GM23248 (cell line): Measurements from ENCODE around the gene CHST3.

Experiments used
- EZH2 ChIP-seq: fragments of 200-600 bp; sonication (generic); IDR thresholded peaks from 2 replicates; pipeline ENCODE4 v1.6.1; 2018; ENCODE audit warnings: antibody characterized with exemption, mild to moderate bottlenecking; ENCODE audit not compliant: insufficient read depth, poor library complexity, severe bottlenecking
- EZH2phosphoT487 ChIP-seq: fragments of 200-600 bp; sonication (generic); IDR thresholded peaks from 2 replicates; pipeline ENCODE4 v1.6.1; 2018; ENCODE audit warnings: antibody characterized with exemption, moderate library complexity, mild to moderate bottlenecking, low read depth; ENCODE audit not compliant: insufficient read depth

DNA sequence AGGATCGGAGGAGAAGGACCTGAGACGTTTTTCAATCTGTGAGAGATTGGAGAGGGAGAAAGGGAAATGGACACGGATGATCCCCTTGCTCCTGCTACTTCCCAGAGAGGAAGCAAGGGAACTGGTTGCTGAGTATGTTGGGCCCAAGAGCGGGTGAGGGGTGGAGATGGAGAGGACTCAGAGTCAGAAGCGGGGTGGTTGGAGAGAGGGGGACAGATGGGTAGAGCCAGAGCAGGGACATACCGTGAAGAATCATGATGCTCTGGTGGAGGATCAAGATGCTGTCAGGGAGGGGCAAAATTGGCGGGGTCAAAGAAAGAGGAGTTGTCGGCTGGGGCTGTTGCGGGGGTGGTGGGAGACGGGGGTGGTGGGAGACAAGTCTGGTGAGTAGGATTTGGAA is 2.4 kb upstream of the CHST3 start:
- TF ChIP-seq EZH2: no peak
- no peak for TF ChIP-seq EZH2phosphoT487
